HG02798 (cell line): Measurements from ENCODE around the gene CNTNAP3B.
"Not testable (repeated sequence)": the region's sequence is repeated elsewhere in the genome, so short reads cannot be mapped to it uniquely, and the experiment has no call there.

Experiments used
- ATAC-seq: cut with Tn5 transposase; IDR thresholded peaks from one replicate; pipeline ENCODE4 v1.9.1; 2021; ENCODE audit warnings: mild to moderate bottlenecking; ENCODE audit not compliant: unreplicated experiment, poor library complexity

The CNTNAP3B gene

GRCh38 chr9:42129073-42129729 is at the start of gene CNTNAP3B:
Gene CNTNAP3B (minus strand): TSS chr9:42129426. CDS start chr9:42129094, 332 bp downstream.
- not testable (repeated sequence) for ATAC-seq

- not testable (repeated sequence) for ATAC-seq
These were observed 31.1 kb upstream of the CNTNAP3B start for GRCh38 chr9:42160299-42160698.

GRCh38 chr9:42127056-42127841 is 2.0 kb downstream of the CNTNAP3B start:
- ATAC-seq = not testable (repeated sequence)

GRCh38 chr9:42121007-42121406 is 8.2 kb downstream of the CNTNAP3B start:
- not testable (repeated sequence) for ATAC-seq

DNA sequence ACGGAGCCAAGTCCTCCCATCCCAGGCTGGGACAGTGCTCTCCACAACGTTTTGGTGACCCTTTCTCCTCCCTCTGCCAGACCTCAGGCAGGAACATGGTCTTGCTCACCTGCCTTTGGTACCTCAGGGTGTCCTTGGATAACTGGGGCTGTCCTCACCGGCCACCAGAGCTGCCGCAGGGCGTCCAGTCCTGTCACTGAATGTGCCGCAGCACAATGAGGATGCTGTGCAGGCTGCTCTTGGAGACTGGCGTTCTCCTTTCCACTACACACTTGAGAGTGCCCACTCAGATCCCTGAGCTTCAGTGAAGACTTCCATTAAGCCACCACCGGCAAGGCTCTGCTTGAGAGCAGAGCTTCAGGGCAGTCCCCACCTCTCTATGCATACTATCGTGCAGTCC is 33.3 kb downstream of the CNTNAP3B start:
- ATAC-seq = not testable (repeated sequence)

DNA sequence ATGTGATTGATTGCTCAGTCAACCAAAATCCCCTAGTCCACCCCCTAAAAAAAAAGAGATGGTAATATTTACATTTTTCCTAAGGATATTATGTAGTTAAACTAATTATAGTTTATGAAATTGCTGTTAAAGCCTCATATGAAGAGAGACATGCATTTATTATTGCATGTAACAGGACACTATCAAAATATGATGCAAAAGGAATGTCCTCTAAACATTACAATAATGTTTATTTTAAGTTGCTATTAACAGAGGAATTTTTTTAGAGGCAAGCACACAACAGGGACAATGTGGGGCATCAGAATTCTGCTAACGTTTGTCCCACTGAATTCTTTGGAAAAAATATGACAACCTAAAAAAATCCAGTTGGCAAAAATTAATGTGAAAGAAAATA is 44.7 kb downstream of the CNTNAP3B start:
- not testable (repeated sequence) for ATAC-seq

DNA sequence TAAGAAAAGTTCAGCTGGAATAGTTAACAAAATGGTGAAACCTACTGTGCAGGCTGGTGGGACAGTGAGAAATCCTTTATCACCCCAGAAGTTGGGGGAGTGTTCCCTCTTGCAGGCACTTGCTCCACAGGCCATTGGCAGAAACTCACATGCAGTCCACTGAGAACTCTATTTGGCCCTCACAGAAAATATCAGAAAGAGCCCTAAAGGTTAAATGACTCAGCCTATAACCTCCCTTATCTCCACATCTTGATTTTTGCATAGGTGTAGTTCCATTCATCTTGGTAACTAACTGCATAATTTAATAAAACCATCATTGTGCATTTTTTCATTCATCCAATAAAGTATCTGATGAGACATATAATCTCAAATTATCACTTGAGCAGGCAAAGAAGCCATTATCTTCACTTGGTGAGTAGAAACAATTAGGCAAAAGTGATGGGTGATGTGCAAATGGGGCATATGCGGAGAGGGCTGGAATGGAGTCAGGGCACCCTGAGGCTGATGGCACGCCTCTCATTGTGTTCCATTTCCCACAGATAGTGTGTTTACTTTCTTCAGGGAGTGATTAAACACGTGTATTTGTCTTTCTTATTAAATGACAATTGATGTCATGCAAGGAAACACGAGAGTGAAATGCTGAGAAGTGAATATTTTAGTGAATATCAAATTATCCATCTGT is 45.2 kb downstream of the CNTNAP3B start:
- ATAC-seq = not testable (repeated sequence)

- not testable (repeated sequence) for ATAC-seq
These were observed 48.9 kb downstream of the CNTNAP3B start for GRCh38 chr9:42080376-42080775.

DNA sequence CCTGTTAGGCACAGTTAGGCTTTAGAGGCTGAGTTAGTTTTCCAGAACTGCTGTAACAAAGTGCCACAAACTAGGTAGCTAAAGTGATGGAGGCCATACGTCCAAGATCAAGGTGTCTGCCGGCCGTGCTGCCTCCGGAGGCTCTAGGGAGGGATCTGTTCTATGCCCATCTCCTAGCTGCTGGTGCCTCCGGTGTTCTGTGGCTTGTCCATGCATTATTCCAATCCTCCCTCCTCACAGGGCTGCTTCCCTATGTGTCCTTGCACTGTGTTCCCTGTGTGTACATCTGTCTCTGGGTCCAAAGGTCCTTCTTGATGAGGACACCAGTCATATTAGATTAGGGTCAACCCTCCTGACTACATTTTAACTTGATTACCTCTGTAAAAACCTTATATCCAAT is 54.4 kb downstream of the CNTNAP3B start:
- not testable (repeated sequence) for ATAC-seq

- not testable (repeated sequence) for ATAC-seq
These were observed 58.2 kb downstream of the CNTNAP3B start for GRCh38 chr9:42071026-42071425.

DNA sequence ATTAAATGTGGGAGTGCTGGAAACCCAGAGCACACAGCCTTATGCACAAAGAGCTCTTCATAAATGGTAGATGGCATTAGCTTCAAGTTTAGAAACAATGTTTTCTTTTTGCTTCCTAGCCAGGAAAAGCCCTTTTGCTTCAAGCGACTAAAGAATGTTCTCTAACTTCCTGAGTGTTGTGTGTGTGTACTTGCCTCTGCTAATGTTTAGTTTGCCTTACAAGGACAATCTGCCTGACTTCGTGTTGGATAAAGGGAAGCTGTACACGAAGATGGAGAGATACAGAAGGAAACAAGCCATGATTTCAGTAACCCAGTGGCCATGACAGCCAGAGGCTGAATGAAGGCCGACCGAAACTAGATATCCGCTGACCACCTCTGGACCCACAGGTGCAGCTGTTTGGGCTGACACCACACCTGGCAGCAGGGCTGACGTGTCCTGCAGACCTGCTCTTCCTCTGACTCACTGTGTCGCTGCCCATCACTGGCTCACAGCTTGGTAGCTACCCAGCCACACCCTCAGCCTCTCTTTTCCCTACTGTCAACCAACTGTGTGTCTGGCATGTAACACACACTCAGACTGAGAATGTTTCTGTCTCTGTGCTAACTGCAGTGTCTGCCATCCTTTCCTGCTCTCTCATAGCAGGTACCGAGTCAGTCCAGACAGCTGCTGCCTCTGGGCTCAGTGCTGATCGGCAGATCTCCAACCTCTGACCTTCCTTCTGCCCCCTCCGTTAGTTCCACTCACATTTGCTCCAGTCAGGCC is 59.0 kb downstream of the CNTNAP3B start:
- not testable (repeated sequence) for ATAC-seq

DNA sequence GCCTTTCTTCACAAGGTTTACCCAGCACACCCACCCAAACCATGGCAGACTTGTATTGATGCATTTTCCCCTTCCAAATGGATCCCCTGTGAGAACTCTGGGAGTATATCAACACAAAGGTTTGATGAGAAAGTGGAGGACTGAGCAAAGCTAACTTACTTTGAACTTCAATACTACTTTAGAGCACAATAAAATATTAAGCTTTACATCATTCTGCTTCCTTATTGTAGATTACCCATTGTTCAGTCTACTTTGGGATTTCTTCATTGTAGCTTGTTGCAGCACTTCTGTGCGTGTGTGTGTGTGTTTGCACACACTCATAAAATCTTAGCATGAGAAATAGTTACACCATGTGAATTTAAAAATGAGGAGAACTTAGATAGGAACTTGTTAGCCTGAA is 75.4 kb downstream of the CNTNAP3B start:
- ATAC-seq = not testable (repeated sequence)

- not testable (repeated sequence) for ATAC-seq
These were observed 78.5 kb downstream of the CNTNAP3B start for GRCh38 chr9:42050701-42051100.

DNA sequence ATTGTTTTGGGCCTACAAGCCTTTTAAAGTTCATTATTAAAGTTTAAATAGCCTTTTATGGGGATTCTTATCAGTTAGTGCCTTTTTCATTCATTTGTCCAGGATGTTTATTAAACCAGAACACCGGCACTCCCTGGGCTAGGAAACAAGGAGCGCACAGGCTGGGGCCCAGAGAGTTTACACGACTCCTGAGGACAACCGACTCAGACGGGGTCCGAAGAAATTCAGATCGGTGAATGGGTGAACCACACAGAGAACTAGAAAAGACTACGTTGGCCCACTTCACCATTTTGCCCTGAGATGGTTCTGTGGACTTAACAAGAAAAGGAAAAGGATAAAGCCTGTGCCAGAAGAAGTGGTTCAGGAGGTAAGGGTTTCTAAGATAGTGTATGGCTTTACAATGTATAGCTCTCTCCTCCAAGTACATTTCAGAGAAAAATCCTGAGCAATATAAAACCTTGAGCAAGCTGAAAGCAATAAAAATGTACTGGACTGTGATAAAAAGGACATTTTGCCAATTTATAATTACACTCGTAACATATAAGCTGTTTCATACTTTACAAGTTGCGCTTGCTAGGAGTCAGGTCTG is 84.7 kb downstream of the CNTNAP3B start:
- ATAC-seq = not testable (repeated sequence)

DNA sequence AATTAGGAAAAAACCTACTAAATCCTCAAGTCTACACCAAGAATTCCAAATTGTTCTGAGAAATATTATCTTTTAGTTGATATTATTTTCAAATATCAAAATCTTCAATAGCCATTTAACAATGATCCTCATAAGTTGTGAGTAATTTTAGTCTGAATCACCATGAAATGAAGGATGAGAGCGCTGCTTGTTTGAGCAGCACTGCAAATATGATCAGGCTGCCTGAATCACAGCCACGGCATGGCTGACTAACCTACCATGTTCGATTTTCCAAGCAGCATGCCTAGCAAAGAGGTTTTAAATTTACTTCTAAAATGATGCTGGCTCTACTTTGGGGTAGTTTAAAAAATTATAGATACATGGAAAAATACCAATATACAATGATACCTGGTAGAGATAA is 95.7 kb downstream of the CNTNAP3B start:
- not testable (repeated sequence) for ATAC-seq

GRCh38 chr9:42020639-42021038 is 108.6 kb downstream of the CNTNAP3B start:
- ATAC-seq = not testable (repeated sequence)

DNA sequence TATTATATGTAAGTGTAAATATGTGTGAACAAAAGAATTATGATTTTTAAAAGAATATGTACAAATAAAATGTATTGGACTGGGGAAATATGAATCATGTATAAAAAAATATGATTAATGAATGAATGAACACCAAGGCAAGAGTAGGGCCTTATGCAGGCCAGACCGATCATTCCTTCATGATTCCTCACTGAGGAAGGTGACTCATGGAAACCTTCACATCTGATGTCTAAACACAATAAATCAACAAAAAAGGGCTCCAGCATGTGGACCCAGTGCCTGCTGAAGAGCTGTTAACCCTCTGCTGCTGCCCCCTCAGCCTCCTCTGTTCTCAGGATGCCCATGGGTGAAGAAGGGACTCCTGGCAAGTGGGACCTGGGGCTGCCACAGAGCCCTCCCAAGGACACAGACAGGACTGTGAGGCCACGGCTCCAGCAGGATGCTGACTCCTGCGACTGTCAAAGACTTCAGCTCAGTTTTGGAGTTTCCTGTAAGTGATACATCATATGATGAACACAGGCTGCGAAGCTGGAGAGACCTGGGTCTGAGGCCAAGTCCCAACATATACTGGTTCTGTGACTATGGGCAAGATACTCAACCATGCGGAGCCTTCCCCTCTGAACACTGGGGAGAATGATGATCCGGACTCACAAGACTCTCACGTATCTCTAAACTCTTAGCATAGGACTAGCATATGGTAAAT is 110.9 kb downstream of the CNTNAP3B start:
- ATAC-seq = not testable (repeated sequence)

- not testable (repeated sequence) for ATAC-seq
These were observed 114.9 kb downstream of the CNTNAP3B start for GRCh38 chr9:42014317-42014716.

DNA sequence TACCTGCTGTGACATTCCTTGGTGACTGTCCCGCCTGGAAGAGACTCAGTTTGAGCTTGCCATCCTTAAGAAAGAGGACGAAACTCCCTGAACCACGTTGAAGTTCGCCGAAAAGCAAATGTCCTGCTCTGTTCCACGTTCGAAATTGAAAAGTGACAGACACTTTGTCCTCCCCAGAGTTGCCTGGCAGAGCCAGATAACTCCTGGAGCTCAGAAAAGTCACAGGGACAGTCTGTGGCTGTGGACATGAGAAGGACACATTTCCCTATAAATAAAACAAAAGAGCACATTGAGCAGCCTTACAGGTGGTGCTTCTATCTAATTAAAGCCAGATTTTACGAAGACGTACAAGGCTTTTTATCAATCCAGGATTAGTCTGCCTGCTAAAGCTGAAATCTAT is 137.6 kb downstream of the CNTNAP3B start:
- ATAC-seq = not testable (repeated sequence)
